Natural killer cell (primary cell): ENCODE data around the gene LRP6. TPM values are rescaled to one million over a fixed set of nuclear protein-coding genes. Genes with fewer than 3 reads are reported as not detected.

Experiments
- ATAC-seq, 3 donors: fragments of 150-1000 bp in 2 of 3; fragments of 200-7000 bp in 1 of 3; cut with Tn5 transposase; 1 replicate in 1 of 3; 2 replicates in 2 of 3; pipeline ENCODE4 v1.10.0; 2021; ENCODE audit warnings: mild to moderate bottlenecking in 2 of 3, moderate library complexity in 2 of 3
- DNase-seq, 2 donors: peaks; one replicate each; pipeline versions ENCODE4 v3.0.0 to v3.0.0-alpha.2; 2013 to 2021; ENCODE audit warnings: mixed read lengths in 1 of 2
- H3K27ac ChIP-seq: one replicate; pipeline ENCODE4 v1.5.1; 2013; ENCODE audit warnings: mild to moderate bottlenecking, low read length
- H3K27me3 ChIP-seq: one replicate; pipeline ENCODE4 v1.6.1; 2013; ENCODE audit warnings: low read length; ENCODE audit not compliant: control insufficient read depth, insufficient read depth
- H3K36me3 ChIP-seq: one replicate; pipeline ENCODE4 v1.6.1; 2013; ENCODE audit warnings: low read length; ENCODE audit not compliant: control insufficient read depth, insufficient read depth
- H3K4me1 ChIP-seq: one replicate; pipeline ENCODE4 v1.6.1; 2013; ENCODE audit warnings: low read length; ENCODE audit not compliant: control insufficient read depth, insufficient read depth
- H3K4me3 ChIP-seq: one replicate; pipeline ENCODE4 v1.5.1; 2013; ENCODE audit warnings: low read length
- H3K9me3 ChIP-seq: one replicate; pipeline ENCODE4 v1.6.1; 2013; ENCODE audit warnings: low read length; ENCODE audit not compliant: control insufficient read depth, insufficient read depth
- H3K27ac Mint-ChIP-seq, 2 donors: one replicate each; pipeline ENCODE4 v1.8.0; 2022; ENCODE audit warnings: mild to moderate bottlenecking in 2 of 2, mixed read lengths in 2 of 2, moderate library complexity in 1 of 2
- H3K27me3 Mint-ChIP-seq, 2 donors: one replicate each; pipeline ENCODE4 v1.8.0; 2022; ENCODE audit warnings: low read depth in 2 of 2, mixed read lengths in 2 of 2
- H3K36me3 Mint-ChIP-seq: one replicate; pipeline ENCODE4 v1.8.0; 2022; ENCODE audit warnings: mixed read lengths
- H3K4me1 Mint-ChIP-seq, 2 donors: one replicate each; pipeline ENCODE4 v1.8.0; 2022; ENCODE audit warnings: mixed read lengths in 2 of 2
- H3K4me3 Mint-ChIP-seq: one replicate; pipeline ENCODE4 v1.8.0; 2022; ENCODE audit warnings: mild to moderate bottlenecking, moderate library complexity, mixed read lengths
- H3K9me3 Mint-ChIP-seq, 2 donors: one replicate each; pipeline ENCODE4 v1.8.0; 2022; ENCODE audit warnings: mixed read lengths in 2 of 2
- WGBS: methylation state at CpG from one replicate; pipeline ENCODE4 v1.1.7; 2013; ENCODE audit warnings: missing lambda C conversion rate; ENCODE audit not compliant: insufficient coverage; 5-methylcytosine and 5-hydroxymethylcytosine counted together
- intact Hi-C: fragments of 100-400 bp; cut with micrococcal nuclease; formaldehyde crosslinking; loops from one replicate; pipeline ENCODE4 v1.14.2; 2022
- total RNA-seq, 4 donors: library from RNA; stranded (reverse); fragments of 120-200 nt in 1 of 4; gene quantifications; one replicate each; pipeline versions ENCODE4 v1.2.3 to v1.2.4, GENCODE V29; 2013 to 2022
- TF ChIP-seq, protein P1 (sequence below): fragments of 200-600 bp; IDR thresholded peaks from one replicate; pipeline ENCODE4 v1.8.0; 2022; ENCODE audit warnings: antibody characterized with exemption

Gene LRP6
- total RNA-seq, 3 donors from 2014 or later (not counting 1 experiment from before 2014, with no cell fraction given) = 0.05 to 0.33 TPM; not detected in 1

DNA sequence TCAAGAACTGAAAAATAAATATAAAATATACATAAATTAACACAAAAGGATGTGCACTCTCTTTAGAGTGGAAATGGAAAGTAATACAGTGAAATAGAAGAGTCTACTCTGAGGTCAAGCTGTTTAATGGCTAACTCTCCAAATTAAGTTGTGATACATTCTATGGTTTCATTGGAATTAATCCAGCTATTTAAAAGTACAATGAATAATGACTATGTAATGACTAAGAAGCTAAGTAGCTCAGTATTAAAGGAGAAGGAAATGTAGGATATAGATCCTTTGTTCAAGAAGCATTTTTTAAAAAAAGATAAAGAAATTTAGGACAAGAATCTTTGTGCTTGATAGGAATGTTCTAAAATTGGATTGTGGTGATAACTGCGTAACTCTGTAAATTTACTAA lies 85.3 kb downstream of the LRP6 start:
- Histone ChIP-seq H3K27me3 (peaks cover 60% of the 10 kb centered on the region), H3K27ac (no peak overlapping the region), H3K4me1 (no peaks in the 10 kb centered on the region), H3K9me3 (no peaks in the 10 kb centered on the region), H3K4me3 (no peak overlapping the region), H3K36me3 (no peaks in the 10 kb centered on the region)
- DNase-seq = no peak
- TF ChIP-seq, protein P1, sequence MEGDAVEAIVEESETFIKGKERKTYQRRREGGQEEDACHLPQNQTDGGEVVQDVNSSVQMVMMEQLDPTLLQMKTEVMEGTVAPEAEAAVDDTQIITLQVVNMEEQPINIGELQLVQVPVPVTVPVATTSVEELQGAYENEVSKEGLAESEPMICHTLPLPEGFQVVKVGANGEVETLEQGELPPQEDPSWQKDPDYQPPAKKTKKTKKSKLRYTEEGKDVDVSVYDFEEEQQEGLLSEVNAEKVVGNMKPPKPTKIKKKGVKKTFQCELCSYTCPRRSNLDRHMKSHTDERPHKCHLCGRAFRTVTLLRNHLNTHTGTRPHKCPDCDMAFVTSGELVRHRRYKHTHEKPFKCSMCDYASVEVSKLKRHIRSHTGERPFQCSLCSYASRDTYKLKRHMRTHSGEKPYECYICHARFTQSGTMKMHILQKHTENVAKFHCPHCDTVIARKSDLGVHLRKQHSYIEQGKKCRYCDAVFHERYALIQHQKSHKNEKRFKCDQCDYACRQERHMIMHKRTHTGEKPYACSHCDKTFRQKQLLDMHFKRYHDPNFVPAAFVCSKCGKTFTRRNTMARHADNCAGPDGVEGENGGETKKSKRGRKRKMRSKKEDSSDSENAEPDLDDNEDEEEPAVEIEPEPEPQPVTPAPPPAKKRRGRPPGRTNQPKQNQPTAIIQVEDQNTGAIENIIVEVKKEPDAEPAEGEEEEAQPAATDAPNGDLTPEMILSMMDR = no peak
- no peaks in the 10 kb centered on the region for H3K4me1 Mint-ChIP-seq
- H3K27ac Mint-ChIP-seq = no peak overlapping the region
- no peaks in the 10 kb centered on the region for H3K36me3 Mint-ChIP-seq
- H3K9me3 Mint-ChIP-seq = no peaks in the 10 kb centered on the region
- WGBS = 100% methylated on average over 1 of the region's 1 CpG
- H3K4me3 Mint-ChIP-seq = no peak overlapping the region
- intact Hi-C loops = no loop called here
- no peak for ATAC-seq
- H3K27me3 Mint-ChIP-seq = peaks cover 47 to 85% of the 10 kb centered on the region in 2 donors

- H3K27ac Mint-ChIP-seq = no peak overlapping the region
- H3K4me3 ChIP-seq = no peak overlapping the region
- no peaks in the 10 kb centered on the region for H3K4me1 ChIP-seq
- H3K9me3 Mint-ChIP-seq = no peaks in the 10 kb centered on the region
- H3K27ac ChIP-seq = no peak overlapping the region
- TF ChIP-seq, protein P1 = no peak
- no peak for ATAC-seq
- H3K27me3 ChIP-seq = peaks cover 65% of the 10 kb centered on the region
- intact Hi-C loops = no loop called here
- no peak for DNase-seq
- H3K27me3 Mint-ChIP-seq = peaks cover 46 to 85% of the 10 kb centered on the region in 2 donors
- H3K9me3 ChIP-seq = no peaks in the 10 kb centered on the region
- no peak overlapping the region for H3K4me3 Mint-ChIP-seq
- H3K4me1 Mint-ChIP-seq = no peaks in the 10 kb centered on the region
- H3K36me3 Mint-ChIP-seq = no peaks in the 10 kb centered on the region
- no CpG with 5 or more reads among the region's 1 CpG for WGBS
- no peaks in the 10 kb centered on the region for H3K36me3 ChIP-seq
Measured at GRCh38 chr12:12180575-12180974, 86.3 kb downstream of the LRP6 start.

DNA sequence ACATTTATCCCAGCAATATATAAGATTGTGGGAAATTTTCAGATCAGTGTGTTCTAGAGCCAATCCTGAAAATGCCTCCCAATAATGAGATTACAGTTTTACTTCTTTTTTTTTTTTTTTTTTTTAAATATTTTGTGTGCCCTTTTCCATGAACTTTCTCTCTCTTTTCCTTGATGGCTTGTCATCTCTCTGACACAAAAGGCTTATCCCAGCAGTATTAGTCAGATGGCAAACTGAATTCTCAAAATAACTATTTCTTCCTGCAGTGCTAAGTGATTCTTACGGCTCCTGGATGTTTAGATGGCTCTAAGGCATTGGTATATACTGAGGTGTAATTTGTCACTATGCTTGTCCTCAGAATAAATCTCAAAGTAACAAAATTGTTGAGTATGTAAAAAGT lies 86.7 kb downstream of the LRP6 start:
- Histone ChIP-seq H3K36me3 (no peaks in the 10 kb centered on the region), H3K4me1 (no peaks in the 10 kb centered on the region), H3K27me3 (peaks cover 63% of the 10 kb centered on the region), H3K9me3 (no peaks in the 10 kb centered on the region), H3K27ac (no peak overlapping the region), H3K4me3 (no peak overlapping the region)
- TF ChIP-seq, protein P1 = no peak
- no peaks in the 10 kb centered on the region for H3K36me3 Mint-ChIP-seq
- WGBS = 33% methylated on average over 1 of the region's 1 CpG
- no peaks in the 10 kb centered on the region for H3K9me3 Mint-ChIP-seq
- intact Hi-C loops = no loop called here
- H3K4me3 Mint-ChIP-seq = no peak overlapping the region
- H3K4me1 Mint-ChIP-seq = no peaks in the 10 kb centered on the region
- peaks cover 43 to 81% of the 10 kb centered on the region in 2 donors for H3K27me3 Mint-ChIP-seq
- no peak overlapping the region for H3K27ac Mint-ChIP-seq
- no peak for ATAC-seq
- no peak for DNase-seq

DNA sequence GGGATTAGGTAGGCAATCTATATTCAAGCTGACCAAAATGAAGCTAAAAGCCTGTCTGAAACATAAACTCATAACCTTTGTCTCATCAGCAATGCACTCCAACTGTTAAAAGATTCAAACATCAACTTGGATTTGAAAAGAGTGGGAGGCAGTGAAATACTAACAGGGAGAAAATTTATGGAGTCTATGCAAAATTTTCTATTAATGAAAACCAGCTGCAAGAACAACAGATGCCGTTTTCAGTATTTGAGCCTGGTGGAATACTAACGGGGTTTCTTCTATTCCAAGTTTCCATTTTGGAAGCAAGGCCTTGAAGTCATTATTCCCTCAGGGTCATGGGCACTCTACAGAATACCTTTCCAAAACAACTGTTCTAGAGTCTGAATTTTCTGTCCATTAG lies 88.3 kb downstream of the LRP6 start:
- DNase-seq (no peak), ATAC-seq (no peak)
- H3K4me1 Mint-ChIP-seq = no peaks in the 10 kb centered on the region
- TF ChIP-seq, protein P1 = no peak
- no peaks in the 10 kb centered on the region for H3K9me3 ChIP-seq
- H3K4me3 Mint-ChIP-seq = no peak overlapping the region
- 84% methylated on average over 2 of the region's 2 CpGs for WGBS
- no peaks in the 10 kb centered on the region for H3K9me3 Mint-ChIP-seq
- H3K27ac Mint-ChIP-seq = no peak overlapping the region
- H3K27ac ChIP-seq = no peak overlapping the region
- no peaks in the 10 kb centered on the region for H3K36me3 ChIP-seq
- H3K36me3 Mint-ChIP-seq = no peaks in the 10 kb centered on the region
- intact Hi-C loops = no loop called here
- H3K27me3 Mint-ChIP-seq = peaks cover 40 to 68% of the 10 kb centered on the region in 2 donors
- peaks cover 69% of the 10 kb centered on the region for H3K27me3 ChIP-seq
- H3K4me3 ChIP-seq = no peak overlapping the region
- H3K4me1 ChIP-seq = no peaks in the 10 kb centered on the region
